EH (cell line): Measurements from ENCODE around the gene DHX9.
"Not testable (repeated sequence)": the region's sequence is repeated elsewhere in the genome, so short reads cannot be mapped to it uniquely, and the experiment has no call there.

ENCODE experiments used
- DNase-seq: peaks from one replicate; pipeline ENCODE4 v3.0.0-alpha.2; 2015; ENCODE audit warnings: low read depth

DHX9 gene

GRCh38 chr1:182889997-182890396 lies 50.9 kb downstream of the DHX9 start:
- DNase-seq = peak; percentile 7

DNA sequence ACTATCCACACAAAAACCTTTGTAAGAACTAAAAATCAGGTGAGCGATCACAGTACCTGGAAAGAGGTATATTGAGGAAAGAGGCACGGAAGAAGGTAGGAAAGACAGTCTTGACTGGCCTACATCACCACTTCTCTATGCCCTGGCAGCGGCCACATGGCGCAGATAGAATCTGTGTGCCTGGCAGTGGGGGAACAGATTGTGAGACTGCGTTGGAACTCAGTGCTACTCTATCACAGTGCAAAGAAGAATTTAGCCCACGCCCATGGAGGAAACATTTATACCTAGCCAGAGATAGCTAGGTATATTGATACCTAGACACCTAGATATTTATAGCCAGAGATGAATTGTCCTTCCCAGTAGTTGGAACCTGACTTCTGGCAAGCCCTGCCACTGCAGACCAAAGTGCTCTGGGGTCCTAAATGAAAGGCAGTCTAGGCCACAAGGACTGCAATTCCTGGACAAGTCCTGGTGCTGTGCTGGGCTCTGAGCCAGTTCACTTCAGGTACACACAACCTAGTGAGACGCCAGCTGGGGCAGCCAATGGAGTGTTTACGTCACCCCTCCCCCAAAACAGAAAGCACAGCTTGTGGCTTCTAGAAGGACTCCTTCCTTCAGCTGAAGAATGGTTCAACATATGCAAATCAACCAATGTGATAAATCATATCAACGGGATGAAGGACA lies 51.9 kb downstream of the DHX9 start:
- DNase-seq = no peak

DNA sequence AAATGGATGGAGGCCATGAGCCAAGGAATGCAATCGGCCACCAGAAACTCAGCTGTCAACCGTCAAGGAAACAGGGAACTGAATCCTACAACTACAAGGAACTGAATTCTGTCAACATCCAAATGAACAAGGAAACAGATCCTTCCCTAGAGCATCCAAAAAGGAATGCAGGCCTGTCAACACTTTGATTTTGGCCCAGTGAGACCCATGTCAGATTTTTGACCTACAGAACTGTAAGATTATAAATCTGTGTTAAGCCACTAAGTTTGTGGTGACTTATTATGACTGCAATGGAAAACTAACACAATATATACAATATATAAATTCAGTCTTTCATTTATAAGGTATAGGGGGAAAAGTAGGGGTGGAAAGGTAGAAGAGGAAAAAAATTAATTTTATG lies 58.5 kb downstream of the DHX9 start:
- DNase-seq = no peak

DNA sequence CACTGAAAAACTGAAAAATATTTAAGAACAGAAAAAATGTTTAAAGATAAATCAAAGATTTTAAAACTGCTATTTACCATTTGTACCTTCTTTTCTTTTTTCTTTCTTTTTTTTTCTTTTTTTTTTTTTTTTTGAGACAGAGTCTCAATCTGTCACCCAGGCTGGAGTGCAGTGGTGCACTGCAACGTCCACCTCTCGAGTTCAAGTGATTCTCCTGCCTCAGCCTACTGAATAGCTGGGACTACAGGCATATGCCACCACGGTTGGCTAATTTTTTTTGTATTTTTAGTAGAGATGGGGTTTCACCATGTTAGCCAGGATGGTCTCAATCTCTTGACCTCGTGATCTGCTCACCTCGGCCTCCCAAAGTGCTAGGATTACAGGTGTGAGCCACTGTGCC lies 62.8 kb downstream of the DHX9 start:
- not testable (repeated sequence) for DNase-seq

DNA sequence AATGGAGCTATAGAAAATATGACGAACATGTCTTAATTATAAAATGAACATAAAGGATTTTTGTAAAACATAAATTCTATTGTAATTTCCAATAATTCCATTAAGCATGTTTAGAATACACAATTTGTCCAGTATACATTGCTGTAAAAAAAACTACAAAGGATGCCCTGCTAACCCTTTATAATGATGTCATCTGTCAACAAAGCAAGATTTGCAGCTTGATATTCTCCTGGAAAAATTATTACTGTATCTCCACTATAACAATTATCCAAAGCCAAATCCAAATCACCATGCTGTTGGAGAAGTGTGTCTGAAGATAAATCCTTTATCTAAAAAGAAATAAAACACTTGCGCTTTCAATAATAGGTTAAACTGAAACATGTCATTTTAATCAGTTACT lies 66.2 kb downstream of the DHX9 start:
- DNase-seq = no peak

GRCh38 chr1:182909578-182909977 lies 70.4 kb downstream of the DHX9 start:
- DNase-seq = no peak

GRCh38 chr1:182910143-182910542 lies 71.0 kb downstream of the DHX9 start:
- no peak for DNase-seq

- DNase-seq = no peak
Observed at GRCh38 chr1:182913401-182913800, 74.3 kb downstream of the DHX9 start.

DNA sequence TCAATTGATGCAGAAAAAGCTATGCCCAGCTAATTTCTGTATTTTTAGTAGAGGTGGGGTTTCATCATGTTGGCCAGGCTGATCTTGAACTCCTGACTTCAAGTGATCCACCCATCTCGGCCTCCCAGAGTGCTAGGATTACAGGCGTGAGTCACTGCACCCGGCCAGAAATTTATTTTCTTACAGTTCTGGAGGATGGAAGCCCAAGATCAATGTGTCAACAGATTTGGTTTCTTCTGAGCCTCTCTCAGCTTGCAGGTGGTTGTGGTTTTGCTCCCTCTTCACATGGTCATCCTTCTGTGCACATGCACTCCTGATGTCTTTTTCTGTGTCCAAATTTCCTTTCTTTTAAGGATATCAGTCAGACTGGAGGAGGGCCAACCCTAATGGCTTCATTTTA lies 78.2 kb downstream of the DHX9 start:
- no peak for DNase-seq

- no peak for DNase-seq
Observed at GRCh38 chr1:182925661-182926060, 86.5 kb downstream of the DHX9 start.

GRCh38 chr1:182927693-182928433 lies 88.7 kb downstream of the DHX9 start:
- no peak for DNase-seq

DNA sequence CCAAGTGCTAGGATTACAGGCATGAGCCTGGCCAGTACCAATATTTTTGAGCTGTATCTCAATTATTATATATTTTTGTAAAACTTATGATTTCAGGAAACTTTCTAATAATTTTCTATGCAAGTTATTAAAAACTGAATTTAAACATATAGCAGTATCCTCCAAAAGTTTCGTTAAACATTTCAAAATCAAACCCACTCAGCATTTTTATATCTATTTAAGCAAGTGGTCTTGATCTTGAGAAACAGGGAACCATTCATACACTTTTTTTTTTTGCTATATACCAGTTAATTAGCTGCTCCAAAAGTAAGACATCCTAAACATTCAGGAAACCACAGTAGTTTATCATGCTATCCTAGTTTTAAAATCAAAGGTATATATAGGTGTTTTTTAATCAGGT lies 91.8 kb downstream of the DHX9 start:
- no peak for DNase-seq

GRCh38 chr1:182935716-182936115 lies 96.6 kb downstream of the DHX9 start:
- DNase-seq = no peak
